Measurements from ENCODE around the gene DLEC1.
"Not testable (repeated sequence)": the region's sequence is repeated elsewhere in the genome, so short reads cannot be mapped to it uniquely, and the experiment has no call there.

Gene DLEC1

GRCh38 chr3:38085311-38085942, 46.4 kb downstream of the DLEC1 start:
- whole genome bisulfite sequencing (ENCODE audit: insufficient coverage, insufficient read length), result no CpG with 5 or more reads among the region's 11 CpGs
- no peak overlapping the region for H3K4me3 ChIP-seq (ENCODE audit: low read length)
- no peak overlapping the region for H3K27ac ChIP-seq (ENCODE audit: low read length)

GRCh38 chr3:38085943-38086324, 46.9 kb downstream of the DLEC1 start:
- WGBS (ENCODE audit: insufficient coverage, insufficient read length), result no CpG with 5 or more reads among the region's 1 CpG
- DNase-seq (ENCODE audit: low read depth, low spot score), result no peak
- H3K4me1 ChIP-seq (ENCODE audit: control insufficient read depth, insufficient read depth, low read length), result no peaks in the 10 kb centered on the region
- H3K4me3 ChIP-seq (ENCODE audit: low read length), result no peak overlapping the region
- H3K9me3 ChIP-seq (ENCODE audit: control insufficient read depth, insufficient read depth, low read length), result peaks cover 2% of the 10 kb centered on the region
- no peaks in the 10 kb centered on the region for H3K36me3 ChIP-seq (ENCODE audit: control insufficient read depth, insufficient read depth, low read length)
- no peaks in the 10 kb centered on the region for H3K27me3 ChIP-seq (ENCODE audit: control insufficient read depth, insufficient read depth, low read length)
- H3K27ac ChIP-seq (ENCODE audit: low read length), result no peak overlapping the region

More at GRCh38 chr3:38085311-38085942, 46.4 kb downstream of the DLEC1 start:
- H3K27me3 ChIP-seq (ENCODE audit: control insufficient read depth, insufficient read depth, low read length), result no peaks in the 10 kb centered on the region
- no peaks in the 10 kb centered on the region for H3K4me1 ChIP-seq (ENCODE audit: control insufficient read depth, insufficient read depth, low read length)
- H3K36me3 ChIP-seq (ENCODE audit: control insufficient read depth, insufficient read depth, low read length), result no peaks in the 10 kb centered on the region
- H3K9me3 ChIP-seq (ENCODE audit: control insufficient read depth, insufficient read depth, low read length), result peaks cover 2% of the 10 kb centered on the region
- DNase-seq (ENCODE audit: low read depth, low spot score), result no peak

- no peak for DNase-seq (ENCODE audit: low read depth, low spot score)
- H3K4me3 ChIP-seq (ENCODE audit: low read length), result no peak overlapping the region
- no peak overlapping the region for H3K27ac ChIP-seq (ENCODE audit: low read length)
- no peaks in the 10 kb centered on the region for H3K27me3 ChIP-seq (ENCODE audit: control insufficient read depth, insufficient read depth, low read length)
- H3K9me3 ChIP-seq (ENCODE audit: control insufficient read depth, insufficient read depth, low read length), result peaks cover 2% of the 10 kb centered on the region
- no CpG with 5 or more reads among the region's 3 CpGs for WGBS (ENCODE audit: insufficient coverage, insufficient read length)
- H3K4me1 ChIP-seq (ENCODE audit: control insufficient read depth, insufficient read depth, low read length), result no peaks in the 10 kb centered on the region
- H3K36me3 ChIP-seq (ENCODE audit: control insufficient read depth, insufficient read depth, low read length), result no peaks in the 10 kb centered on the region
Observed at GRCh38 chr3:38086496-38086895, 47.5 kb downstream of the DLEC1 start.

- not testable (repeated sequence) for H3K27me3 ChIP-seq (ENCODE audit: control insufficient read depth, insufficient read depth, low read length); H3K9me3 ChIP-seq (ENCODE audit: control insufficient read depth, insufficient read depth, low read length); H3K4me1 ChIP-seq (ENCODE audit: control insufficient read depth, insufficient read depth, low read length); H3K4me3 ChIP-seq (ENCODE audit: low read length); H3K27ac ChIP-seq (ENCODE audit: low read length); H3K36me3 ChIP-seq (ENCODE audit: control insufficient read depth, insufficient read depth, low read length); DNase-seq (ENCODE audit: low read depth, low spot score)
Observed at GRCh38 chr3:38087278-38087677, 48.3 kb downstream of the DLEC1 start.

GRCh38 chr3:38088126-38089078, 49.4 kb downstream of the DLEC1 start:
- Histone ChIP-seq H3K4me1 (ENCODE audit: control insufficient read depth, insufficient read depth, low read length) (no peaks in the 10 kb centered on the region), H3K4me3 (ENCODE audit: low read length) (no peak overlapping the region), H3K27me3 (ENCODE audit: control insufficient read depth, insufficient read depth, low read length) (no peaks in the 10 kb centered on the region), H3K9me3 (ENCODE audit: control insufficient read depth, insufficient read depth, low read length) (peaks cover 2% of the 10 kb centered on the region), H3K27ac (ENCODE audit: low read length) (no peak overlapping the region), H3K36me3 (ENCODE audit: control insufficient read depth, insufficient read depth, low read length) (no peaks in the 10 kb centered on the region)
- DNase-seq (ENCODE audit: low read depth, low spot score), result no peak
- no CpG with 5 or more reads among the region's 11 CpGs for WGBS (ENCODE audit: insufficient coverage, insufficient read length)

GRCh38 chr3:38089163-38089562, 50.2 kb downstream of the DLEC1 start:
- Histone ChIP-seq H3K4me3 (ENCODE audit: low read length) (no peak overlapping the region), H3K36me3 (ENCODE audit: control insufficient read depth, insufficient read depth, low read length) (no peaks in the 10 kb centered on the region), H3K9me3 (ENCODE audit: control insufficient read depth, insufficient read depth, low read length) (peaks cover 2% of the 10 kb centered on the region), H3K4me1 (ENCODE audit: control insufficient read depth, insufficient read depth, low read length) (no peaks in the 10 kb centered on the region), H3K27me3 (ENCODE audit: control insufficient read depth, insufficient read depth, low read length) (no peaks in the 10 kb centered on the region), H3K27ac (ENCODE audit: low read length) (no peak overlapping the region)
- DNase-seq (ENCODE audit: low read depth, low spot score), result no peak
- no CpG with 5 or more reads among the region's 2 CpGs for WGBS (ENCODE audit: insufficient coverage, insufficient read length)

GRCh38 chr3:38090453-38090852, 51.4 kb downstream of the DLEC1 start:
- no peak overlapping the region for H3K4me3 ChIP-seq (ENCODE audit: low read length)
- no CpG with 5 or more reads among the region's 3 CpGs for WGBS (ENCODE audit: insufficient coverage, insufficient read length)
- H3K27ac ChIP-seq (ENCODE audit: low read length), result no peak overlapping the region
- no peak for DNase-seq (ENCODE audit: low read depth, low spot score)
- no peaks in the 10 kb centered on the region for H3K4me1 ChIP-seq (ENCODE audit: control insufficient read depth, insufficient read depth, low read length)
- H3K27me3 ChIP-seq (ENCODE audit: control insufficient read depth, insufficient read depth, low read length), result no peaks in the 10 kb centered on the region
- H3K9me3 ChIP-seq (ENCODE audit: control insufficient read depth, insufficient read depth, low read length), result no peaks in the 10 kb centered on the region; the same call in 1 of the 2 replicates
- H3K36me3 ChIP-seq (ENCODE audit: control insufficient read depth, insufficient read depth, low read length), result no peaks in the 10 kb centered on the region

GRCh38 chr3:38094999-38095398, 56.0 kb downstream of the DLEC1 start:
- no peak overlapping the region for H3K27ac ChIP-seq (ENCODE audit: low read length)
- no peaks in the 10 kb centered on the region for H3K36me3 ChIP-seq (ENCODE audit: control insufficient read depth, insufficient read depth, low read length)
- H3K4me3 ChIP-seq (ENCODE audit: low read length), result no peak overlapping the region
- no peak for DNase-seq (ENCODE audit: low read depth, low spot score)
- no CpG with 5 or more reads among the region's 3 CpGs for WGBS (ENCODE audit: insufficient coverage, insufficient read length)
- H3K27me3 ChIP-seq (ENCODE audit: control insufficient read depth, insufficient read depth, low read length), result no peaks in the 10 kb centered on the region
- no peaks in the 10 kb centered on the region; the same call in 1 of the 2 replicates for H3K9me3 ChIP-seq (ENCODE audit: control insufficient read depth, insufficient read depth, low read length)
- H3K4me1 ChIP-seq (ENCODE audit: control insufficient read depth, insufficient read depth, low read length), result 0 out of 2 replicates have a peak, but pooled peaks cover 2% of the 10 kb centered on the region

- WGBS (ENCODE audit: insufficient coverage, insufficient read length), result no CpG with 5 or more reads among the region's 6 CpGs
- no peak overlapping the region for H3K4me3 ChIP-seq (ENCODE audit: low read length)
- H3K4me1 ChIP-seq (ENCODE audit: control insufficient read depth, insufficient read depth, low read length), result 0 out of 2 replicates have a peak, but pooled peaks cover 3% of the 10 kb centered on the region
- DNase-seq (ENCODE audit: low read depth, low spot score), result no peak
- H3K27me3 ChIP-seq (ENCODE audit: control insufficient read depth, insufficient read depth, low read length), result no peaks in the 10 kb centered on the region
- no peak overlapping the region for H3K27ac ChIP-seq (ENCODE audit: low read length)
- H3K36me3 ChIP-seq (ENCODE audit: control insufficient read depth, insufficient read depth, low read length), result no peaks in the 10 kb centered on the region
- H3K9me3 ChIP-seq (ENCODE audit: control insufficient read depth, insufficient read depth, low read length), result no peaks in the 10 kb centered on the region; the same call in 1 of the 2 replicates
Observed at GRCh38 chr3:38095669-38096483, 56.9 kb downstream of the DLEC1 start.

Measured in iPS DF 6.9 (cell line).